Measurements from ENCODE around the gene LYPD1. TPM values are rescaled to one million over a fixed set of nuclear protein-coding genes. Genes with fewer than 3 reads are reported as not detected.

Gene LYPD1
- polyA plus RNA-seq, 1 of the 3 experiments (the other 2 are of a cell fraction) = 5.4 TPM

DNA sequence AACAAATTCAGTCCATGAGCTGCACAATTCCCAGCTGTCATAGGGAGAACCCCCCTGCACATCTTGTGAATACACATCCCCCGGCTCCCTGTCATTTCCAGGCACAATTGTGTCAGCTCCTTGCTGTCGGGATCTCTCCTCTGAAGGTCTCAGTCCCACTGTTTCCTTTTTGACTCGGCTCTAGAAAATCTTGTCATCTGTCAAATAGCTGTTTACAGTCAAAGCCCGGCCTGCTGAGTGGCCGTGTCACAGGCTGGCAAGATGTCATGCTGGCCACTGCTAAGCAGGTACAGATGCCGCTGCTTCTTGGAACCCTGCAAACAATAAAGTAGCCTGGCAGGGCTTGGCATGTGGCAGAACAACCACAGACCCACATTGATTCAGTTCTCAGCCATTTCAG lies 61.7 kb downstream of the LYPD1 start:
- Histone ChIP-seq H3K4me2 (no peak overlapping the region), H3K9ac (no peak overlapping the region), H3F3A (replicated peaks; ENCODE audit: insufficient read depth) (no peaks in the 10 kb centered on the region), H3K4me1 (ENCODE audit: control insufficient read depth in 1 of 2, insufficient read depth in 2 of 2, low read depth in 1 of 2, low read length in 1 of 2) (no peaks in the 10 kb centered on the region; a peak in 1 of 4 replicates), H4K20me1 (ENCODE audit: insufficient read depth) (no peaks in the 10 kb centered on the region), H3K9me3 (no peaks in the 10 kb centered on the region), H3K4me3 (ENCODE audit: low read depth in 2 of 2, low read length in 1 of 2) (no peak overlapping the region), H3K27me3 (ENCODE audit: insufficient read depth) (no peaks in the 10 kb centered on the region), H3K27ac (ENCODE audit: low read depth in 2 of 2, low read length in 1 of 2) (no peak overlapping the region), H3K9me2 (no peaks in the 10 kb centered on the region), H2AFZ (ENCODE audit: low read depth) (no peak overlapping the region), H3K36me3 (replicated peaks in 1 of 2; ENCODE audit: control insufficient read depth in 1 of 2, insufficient read depth in 2 of 2, low read length in 1 of 2) (no peaks in the 10 kb centered on the region), H3K79me2 (ENCODE audit: insufficient read depth) (no peaks in the 10 kb centered on the region)
- ChIA-PET CTCF (interaction anchor here (0.6 to 1.9 kb wide), 3 partner anchors 12 to 61 kb away, joined by 3 to 4 read pairs (median 4); no protein-coding TSS in a partner anchor), POLR2A (no interaction called here)
- TF ChIP-seq YY1 (IDR thresholded peaks at IDR 0.05; ENCODE audit: low read depth) (no peak), SIN3A (IDR thresholded peaks at IDR 0.05; ENCODE audit: borderline replicate concordance, low read depth, low read length) (no peak), FOXM1 (IDR thresholded peaks at IDR 0.05; ENCODE audit: low read depth) (no peak), FOXJ3 (CRISPR knock-in tag; IDR thresholded peaks at IDR 0.05) (no peak), TEAD4 (IDR thresholded peaks at IDR 0.05; ENCODE audit: borderline replicate concordance, insufficient read depth) (no peak), EP300 (IDR thresholded peaks at IDR 0.05; ENCODE audit: borderline replicate concordance in 1 of 2, low read depth in 1 of 2, low read length in 1 of 2) (no peak), NFIC (IDR thresholded peaks at IDR 0.05; ENCODE audit: borderline replicate concordance) (no peak)
- TF ChIP-seq, protein P1, sequence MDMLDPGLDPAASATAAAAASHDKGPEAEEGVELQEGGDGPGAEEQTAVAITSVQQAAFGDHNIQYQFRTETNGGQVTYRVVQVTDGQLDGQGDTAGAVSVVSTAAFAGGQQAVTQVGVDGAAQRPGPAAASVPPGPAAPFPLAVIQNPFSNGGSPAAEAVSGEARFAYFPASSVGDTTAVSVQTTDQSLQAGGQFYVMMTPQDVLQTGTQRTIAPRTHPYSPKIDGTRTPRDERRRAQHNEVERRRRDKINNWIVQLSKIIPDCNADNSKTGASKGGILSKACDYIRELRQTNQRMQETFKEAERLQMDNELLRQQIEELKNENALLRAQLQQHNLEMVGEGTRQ (IDR thresholded peaks at IDR 0.05; ENCODE audit: borderline replicate concordance, low read depth, low read length) = no peak
- no peak for DNase-seq
- WGBS (ENCODE audit: low lambda C conversion rate) = 61% methylated on average over 6 of the region's 6 CpGs

- Histone ChIP-seq H3K27ac (ENCODE audit: low read depth in 2 of 2, low read length in 1 of 2) (no peak overlapping the region), H3K9me3 (no peaks in the 10 kb centered on the region), H3K27me3 (ENCODE audit: insufficient read depth) (no peaks in the 10 kb centered on the region), H3K9ac (no peak overlapping the region), H3K9me2 (no peaks in the 10 kb centered on the region), H3K4me2 (no peak overlapping the region), H3K36me3 (replicated peaks in 1 of 2; ENCODE audit: control insufficient read depth in 1 of 2, insufficient read depth in 2 of 2, low read length in 1 of 2) (no peaks in the 10 kb centered on the region), H3K79me2 (ENCODE audit: insufficient read depth) (no peaks in the 10 kb centered on the region), H3K4me1 (ENCODE audit: control insufficient read depth in 1 of 2, insufficient read depth in 2 of 2, low read depth in 1 of 2, low read length in 1 of 2) (no peaks in the 10 kb centered on the region; a peak in 1 of 4 replicates), H4K20me1 (ENCODE audit: insufficient read depth) (no peaks in the 10 kb centered on the region), H3F3A (replicated peaks; ENCODE audit: insufficient read depth) (no peaks in the 10 kb centered on the region), H2AFZ (ENCODE audit: low read depth) (no peak overlapping the region), H3K4me3 (ENCODE audit: low read depth in 2 of 2, low read length in 1 of 2) (no peak overlapping the region)
- TF ChIP-seq, protein P2, sequence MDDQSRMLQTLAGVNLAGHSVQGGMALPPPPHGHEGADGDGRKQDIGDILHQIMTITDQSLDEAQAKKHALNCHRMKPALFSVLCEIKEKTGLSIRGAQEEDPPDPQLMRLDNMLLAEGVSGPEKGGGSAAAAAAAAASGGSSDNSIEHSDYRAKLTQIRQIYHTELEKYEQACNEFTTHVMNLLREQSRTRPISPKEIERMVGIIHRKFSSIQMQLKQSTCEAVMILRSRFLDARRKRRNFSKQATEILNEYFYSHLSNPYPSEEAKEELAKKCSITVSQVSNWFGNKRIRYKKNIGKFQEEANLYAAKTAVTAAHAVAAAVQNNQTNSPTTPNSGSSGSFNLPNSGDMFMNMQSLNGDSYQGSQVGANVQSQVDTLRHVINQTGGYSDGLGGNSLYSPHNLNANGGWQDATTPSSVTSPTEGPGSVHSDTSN (IDR thresholded peaks at IDR 0.05) = no peak
- no peak for TF ChIP-seq FOXM1 (IDR thresholded peaks at IDR 0.05; ENCODE audit: low read depth)
- no peak for TF ChIP-seq RXRA (IDR thresholded peaks at IDR 0.05; ENCODE audit: borderline replicate concordance, low read depth)
- no peak for TF ChIP-seq MAX (IDR thresholded peaks at IDR 0.05; ENCODE audit: low read depth)
- TF ChIP-seq CHD2 (IDR thresholded peaks at IDR 0.05; ENCODE audit: low read length, partially characterized antibody) = no peak
- CTCF ChIA-PET = interaction anchor here (1.1 to 1.9 kb wide), 2 partner anchors 13 to 60 kb away, joined by 4 read pairs; no protein-coding TSS in a partner anchor
- no peak for DNase-seq
- WGBS (ENCODE audit: low lambda C conversion rate) = 95% methylated on average over 4 of the region's 4 CpGs
- POLR2A ChIA-PET = no interaction called here
Measured at GRCh38 chr2:132607426-132608090, 62.4 kb downstream of the LYPD1 start.
